Liver (tissue), 9 donors: ENCODE data around the gene TUBGCP2. TPM values are rescaled to one million over a fixed set of nuclear protein-coding genes. Genes with fewer than 3 reads are reported as not detected.

Experiments
- DNase-seq: peaks from one replicate; pipeline ENCODE4 v3.0.0-alpha.2; 2017; ENCODE audit warnings: low spot score
- H3K27ac ChIP-seq, 2 donors: one replicate each; pipeline ENCODE4 v1.7.0; 2013; ENCODE audit warnings: inconsistent platforms in 2 of 2, low read length in 2 of 2, control low read depth in 1 of 2, low read depth in 1 of 2, mild to moderate bottlenecking in 1 of 2
- H3K27me3 ChIP-seq, 4 donors: one replicate each; pipeline versions ENCODE4 v1.6.1 to v1.7.0; 2013; ENCODE audit warnings: low read length in 3 of 4, inconsistent platforms in 1 of 4, mild to moderate bottlenecking in 1 of 4, moderate library complexity in 1 of 4; ENCODE audit not compliant: control insufficient read depth in 4 of 4, insufficient read depth in 4 of 4
- H3K36me3 ChIP-seq, 4 donors: one replicate each; pipeline versions ENCODE4 v1.6.1 to v1.7.0; 2013; ENCODE audit warnings: low read length in 3 of 4, mild to moderate bottlenecking in 3 of 4, low read depth in 1 of 4, moderate library complexity in 1 of 4; ENCODE audit not compliant: control insufficient read depth in 4 of 4, insufficient read depth in 3 of 4
- H3K4me1 ChIP-seq, 4 donors: one replicate each; pipeline versions ENCODE4 v1.6.1 to v1.7.0; 2013; ENCODE audit warnings: low read length in 3 of 4, mild to moderate bottlenecking in 3 of 4, moderate library complexity in 1 of 4; ENCODE audit not compliant: control insufficient read depth in 4 of 4, insufficient read depth in 4 of 4
- H3K4me3 ChIP-seq, 3 donors: one replicate each; pipeline versions ENCODE4 v1.6.1 to v1.7.0; 2013; ENCODE audit warnings: low read length in 3 of 3, control low read depth in 1 of 3, low read depth in 1 of 3, mild to moderate bottlenecking in 1 of 3
- H3K9ac ChIP-seq, 2 donors: one replicate each; pipeline ENCODE4 v1.7.0; 2013; ENCODE audit warnings: low read length in 2 of 2, mild to moderate bottlenecking in 2 of 2, moderate library complexity in 2 of 2, control low read depth in 1 of 2, low read depth in 1 of 2
- H3K9me3 ChIP-seq, 4 donors: one replicate each; pipeline versions ENCODE4 v1.6.1 to v1.7.0; 2013; ENCODE audit warnings: low read length in 3 of 4; ENCODE audit not compliant: control insufficient read depth in 4 of 4
- FOXA1 ChIP-seq: IDR thresholded peaks from 2 replicates; pipeline ENCODE4 v1.6.1; 2016; ENCODE audit warnings: antibody characterized with exemption
- FOXA2 ChIP-seq: IDR thresholded peaks from 2 replicates; pipeline ENCODE4 v1.6.1; 2016; ENCODE audit warnings: antibody characterized with exemption
- GABPA ChIP-seq, 2 donors: IDR thresholded peaks in 1 of 2; conservative IDR thresholded peaks in 1 of 2; 2 replicates each; pipeline ENCODE4 v1.6.1; 2016; ENCODE audit warnings: antibody characterized with exemption in 2 of 2, mild to moderate bottlenecking in 1 of 2, moderate library complexity in 1 of 2
- HNF4A ChIP-seq, 2 donors: conservative IDR thresholded peaks; 2 replicates each; pipeline ENCODE4 v1.6.1; 2016; ENCODE audit warnings: antibody characterized with exemption in 2 of 2, mild to moderate bottlenecking in 2 of 2
- JUND ChIP-seq, 2 donors: IDR thresholded peaks; 2 replicates each; pipeline ENCODE4 v1.6.1; 2016; ENCODE audit warnings: antibody characterized with exemption in 2 of 2
- RAD21 ChIP-seq, 2 donors: IDR thresholded peaks; 2 replicates each; pipeline ENCODE4 v1.6.1; 2016; ENCODE audit warnings: antibody characterized with exemption in 2 of 2, mild to moderate bottlenecking in 2 of 2
- RXRA ChIP-seq, 2 donors: IDR thresholded peaks; 2 replicates each; pipeline ENCODE4 v1.6.1; 2017 to 2018; ENCODE audit warnings: antibody characterized with exemption in 2 of 2, mild to moderate bottlenecking in 1 of 2
- TAF1 ChIP-seq: conservative IDR thresholded peaks from 2 replicates; pipeline ENCODE4 v1.6.1; 2016; ENCODE audit warnings: antibody characterized with exemption, mild to moderate bottlenecking
- WGBS: extraction: QIAGEN DNeasy Blood & Tissue Kit; methylation state at CpG from one replicate; pipeline ENCODE4 v1.1.7; 2013; 5-methylcytosine and 5-hydroxymethylcytosine counted together
- polyA plus RNA-seq, 2 donors: library from polyadenylated mRNA; stranded (reverse) in 1 of 2; unstranded in 1 of 2; fragments of 200-250 nt in 1 of 2; fragments of >200 nt in 1 of 2; fragmentation: Nextera tagmentation in 1 of 2; extraction: Ambion mirVana in 1 of 2; gene quantifications; one replicate each; pipeline versions ENCODE4 v1.2.1 to v1.2.3, GENCODE V29; 2013 to 2015
- total RNA-seq, 2 donors: library from RNA; depleted of rRNA; stranded (reverse); fragments of >200 nt; gene quantifications; one replicate each; pipeline ENCODE4 v1.2.3, GENCODE V29; 2014
- TF ChIP-seq, protein P1 (sequence below): fragments of 150-350 bp; IDR thresholded peaks from 2 replicates; pipeline ENCODE4 v1.5.1; 2017; ENCODE audit warnings: improper control_type of control experiment, low read depth, low read length; ENCODE audit not compliant: missing input control
- TF ChIP-seq, protein P2 (sequence below): IDR thresholded peaks from 2 replicates; pipeline ENCODE4 v1.6.1; 2016; ENCODE audit warnings: antibody characterized with exemption, mild to moderate bottlenecking
- TF ChIP-seq, protein P3 (sequence below): IDR thresholded peaks from 2 replicates; pipeline ENCODE4 v1.6.1; 2016; ENCODE audit warnings: antibody characterized with exemption
- TF ChIP-seq, protein P4 (sequence below): IDR thresholded peaks from 2 replicates; pipeline ENCODE4 v1.6.1; 2016; ENCODE audit warnings: antibody characterized with exemption
- donor health status: healthy.
- donor health status: healthy.
- donor health status: healthy.
- donor health status: healthy.
- donor health status: healthy.

TUBGCP2 gene
- total and polyA plus RNA-seq, 4 donors = 18.8 to 32.4 (median 27.6) TPM

DNA sequence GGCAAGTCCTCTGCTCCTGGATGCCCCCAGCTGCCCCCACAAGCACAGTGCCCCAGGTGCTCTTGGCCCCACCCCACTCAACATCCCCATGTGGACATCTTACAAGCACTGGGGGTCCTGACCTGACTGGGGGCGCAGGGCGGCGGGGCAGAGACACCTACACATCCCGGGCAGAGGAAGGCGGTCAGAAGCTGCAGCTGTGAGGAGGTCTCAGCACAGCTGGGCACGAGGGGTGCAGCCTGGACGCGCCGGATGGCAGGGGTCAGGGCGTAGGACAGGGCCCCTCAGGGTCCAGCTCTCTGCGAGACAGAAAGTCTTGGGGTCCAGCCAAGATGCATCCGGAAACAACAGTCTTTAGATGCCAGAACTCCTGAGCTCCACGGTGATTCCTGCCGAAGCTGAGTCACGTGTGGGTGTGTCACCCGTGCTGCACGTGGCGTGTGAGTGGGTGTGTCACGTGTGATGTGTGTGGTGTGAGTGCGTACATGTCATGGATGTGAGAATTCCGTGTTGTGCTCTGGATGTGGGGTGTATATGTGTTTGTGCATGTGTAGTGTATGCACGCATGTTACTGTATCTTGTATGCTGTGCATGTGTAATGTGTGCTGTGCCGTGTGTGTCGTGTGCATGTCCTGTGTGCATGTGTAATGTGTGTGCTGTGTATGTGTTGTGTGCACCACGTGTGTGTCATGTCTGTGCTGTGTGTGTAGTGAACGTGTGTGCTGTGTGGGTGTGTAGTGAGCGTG lies 65.9 kb downstream of the TUBGCP2 start:
- H3K9ac ChIP-seq = no peak overlapping the region
- H3K4me3 ChIP-seq = no peak overlapping the region
- no peaks in the 10 kb centered on the region for H3K36me3 ChIP-seq
- peaks cover 0 to 11% (median 2%) of the 10 kb centered on the region in 4 donors for H3K27me3 ChIP-seq
- 78% methylated on average over 27 of the region's 27 CpGs for WGBS
- no peak for DNase-seq
- no peaks in the 10 kb centered on the region for H3K9me3 ChIP-seq
- H3K27ac ChIP-seq = no peak overlapping the region
- TF ChIP-seq RXRA (IDR thresholded peaks at IDR 0.05) = no peak
- no peak for TF ChIP-seq FOXA2
- no peak for TF ChIP-seq FOXA1
- TF ChIP-seq, protein P1, sequence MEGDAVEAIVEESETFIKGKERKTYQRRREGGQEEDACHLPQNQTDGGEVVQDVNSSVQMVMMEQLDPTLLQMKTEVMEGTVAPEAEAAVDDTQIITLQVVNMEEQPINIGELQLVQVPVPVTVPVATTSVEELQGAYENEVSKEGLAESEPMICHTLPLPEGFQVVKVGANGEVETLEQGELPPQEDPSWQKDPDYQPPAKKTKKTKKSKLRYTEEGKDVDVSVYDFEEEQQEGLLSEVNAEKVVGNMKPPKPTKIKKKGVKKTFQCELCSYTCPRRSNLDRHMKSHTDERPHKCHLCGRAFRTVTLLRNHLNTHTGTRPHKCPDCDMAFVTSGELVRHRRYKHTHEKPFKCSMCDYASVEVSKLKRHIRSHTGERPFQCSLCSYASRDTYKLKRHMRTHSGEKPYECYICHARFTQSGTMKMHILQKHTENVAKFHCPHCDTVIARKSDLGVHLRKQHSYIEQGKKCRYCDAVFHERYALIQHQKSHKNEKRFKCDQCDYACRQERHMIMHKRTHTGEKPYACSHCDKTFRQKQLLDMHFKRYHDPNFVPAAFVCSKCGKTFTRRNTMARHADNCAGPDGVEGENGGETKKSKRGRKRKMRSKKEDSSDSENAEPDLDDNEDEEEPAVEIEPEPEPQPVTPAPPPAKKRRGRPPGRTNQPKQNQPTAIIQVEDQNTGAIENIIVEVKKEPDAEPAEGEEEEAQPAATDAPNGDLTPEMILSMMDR = no peak
- no peak for TF ChIP-seq TAF1
- peaks cover 0 to under 1% (median 0%) of the 10 kb centered on the region in 4 donors for H3K4me1 ChIP-seq

DNA sequence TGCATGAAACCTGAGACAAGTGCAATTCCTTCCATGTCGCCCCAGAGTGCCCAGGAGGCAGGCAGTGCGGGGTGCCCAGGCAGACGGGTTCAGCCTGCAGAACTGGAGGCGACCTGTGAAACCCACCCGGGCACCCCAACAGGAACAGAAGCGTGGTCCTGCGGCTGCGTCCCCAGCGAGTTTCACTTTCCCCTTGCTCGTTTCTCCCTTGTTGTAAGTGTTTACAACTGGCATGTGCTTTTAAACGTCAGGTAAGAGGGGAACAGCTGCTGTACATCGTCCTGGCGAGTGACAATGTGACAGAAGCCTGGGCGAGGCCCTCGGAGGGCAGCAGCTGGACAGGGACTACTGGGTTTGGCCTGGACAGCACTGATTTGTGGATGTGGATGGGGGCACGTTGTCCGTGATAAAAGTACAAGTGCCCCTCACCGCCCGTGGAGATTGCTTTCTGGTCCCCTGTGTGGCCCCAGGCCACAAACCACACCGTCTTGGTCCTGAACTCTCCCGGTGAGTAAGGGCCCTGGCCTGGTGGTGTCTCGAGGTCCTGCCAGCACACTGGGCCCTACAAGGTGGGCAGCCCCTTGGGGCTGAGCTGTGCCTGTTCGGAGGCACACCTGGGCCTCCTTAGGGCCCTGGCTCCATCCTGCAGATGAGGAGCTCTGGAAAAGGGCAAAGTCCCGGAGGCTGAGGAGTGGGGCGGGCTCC lies 67.0 kb downstream of the TUBGCP2 start:
- Histone ChIP-seq H3K9me3 (no peaks in the 10 kb centered on the region), H3K4me3 (peak overlapping the region in 1 of 3 donors; percentile 10), H3K27ac (no peak overlapping the region), H3K4me1 (peaks cover 2 to 11% (median 7%) of the 10 kb centered on the region in 4 donors), H3K9ac (no peak overlapping the region), H3K27me3 (peaks cover 0 to 22% (median 2%) of the 10 kb centered on the region in 4 donors), H3K36me3 (no peaks in the 10 kb centered on the region)
- TF ChIP-seq, protein P2, sequence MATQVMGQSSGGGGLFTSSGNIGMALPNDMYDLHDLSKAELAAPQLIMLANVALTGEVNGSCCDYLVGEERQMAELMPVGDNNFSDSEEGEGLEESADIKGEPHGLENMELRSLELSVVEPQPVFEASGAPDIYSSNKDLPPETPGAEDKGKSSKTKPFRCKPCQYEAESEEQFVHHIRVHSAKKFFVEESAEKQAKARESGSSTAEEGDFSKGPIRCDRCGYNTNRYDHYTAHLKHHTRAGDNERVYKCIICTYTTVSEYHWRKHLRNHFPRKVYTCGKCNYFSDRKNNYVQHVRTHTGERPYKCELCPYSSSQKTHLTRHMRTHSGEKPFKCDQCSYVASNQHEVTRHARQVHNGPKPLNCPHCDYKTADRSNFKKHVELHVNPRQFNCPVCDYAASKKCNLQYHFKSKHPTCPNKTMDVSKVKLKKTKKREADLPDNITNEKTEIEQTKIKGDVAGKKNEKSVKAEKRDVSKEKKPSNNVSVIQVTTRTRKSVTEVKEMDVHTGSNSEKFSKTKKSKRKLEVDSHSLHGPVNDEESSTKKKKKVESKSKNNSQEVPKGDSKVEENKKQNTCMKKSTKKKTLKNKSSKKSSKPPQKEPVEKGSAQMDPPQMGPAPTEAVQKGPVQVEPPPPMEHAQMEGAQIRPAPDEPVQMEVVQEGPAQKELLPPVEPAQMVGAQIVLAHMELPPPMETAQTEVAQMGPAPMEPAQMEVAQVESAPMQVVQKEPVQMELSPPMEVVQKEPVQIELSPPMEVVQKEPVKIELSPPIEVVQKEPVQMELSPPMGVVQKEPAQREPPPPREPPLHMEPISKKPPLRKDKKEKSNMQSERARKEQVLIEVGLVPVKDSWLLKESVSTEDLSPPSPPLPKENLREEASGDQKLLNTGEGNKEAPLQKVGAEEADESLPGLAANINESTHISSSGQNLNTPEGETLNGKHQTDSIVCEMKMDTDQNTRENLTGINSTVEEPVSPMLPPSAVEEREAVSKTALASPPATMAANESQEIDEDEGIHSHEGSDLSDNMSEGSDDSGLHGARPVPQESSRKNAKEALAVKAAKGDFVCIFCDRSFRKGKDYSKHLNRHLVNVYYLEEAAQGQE = no peak
- no peak for TF ChIP-seq HNF4A (conservative IDR thresholded peaks at IDR 0.05)
- no peak for TF ChIP-seq JUND (IDR thresholded peaks at IDR 0.05)
- 65% methylated on average over 25 of the region's 25 CpGs for WGBS
- no peak for DNase-seq

DNA sequence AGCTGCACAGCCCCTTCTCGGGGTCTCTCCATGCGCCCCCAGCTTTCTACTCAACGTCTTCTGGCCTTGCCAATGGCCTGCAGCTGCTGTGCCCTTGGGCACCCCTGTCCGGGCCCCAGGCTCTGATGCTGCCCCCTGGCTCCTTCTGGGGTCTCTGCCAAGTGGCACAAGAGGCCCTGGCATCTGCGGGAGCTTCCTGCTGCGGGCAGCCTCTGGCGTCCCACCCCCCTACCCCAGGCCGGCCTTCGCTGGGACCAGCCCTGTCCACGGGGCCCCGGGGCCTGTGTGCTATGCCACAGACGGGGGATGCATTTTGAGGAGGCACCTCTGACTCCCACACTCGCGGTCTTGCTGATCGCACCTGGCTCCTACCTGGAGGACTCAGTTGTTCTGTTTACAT lies 68.7 kb downstream of the TUBGCP2 start:
- Histone ChIP-seq H3K4me3 (no peak overlapping the region), H3K27me3 (peaks cover 0 to 29% (median 2%) of the 10 kb centered on the region in 4 donors), H3K36me3 (no peaks in the 10 kb centered on the region), H3K9ac (no peak overlapping the region), H3K9me3 (no peaks in the 10 kb centered on the region), H3K27ac (no peak overlapping the region), H3K4me1 (peaks cover 4 to 17% (median 11%) of the 10 kb centered on the region in 4 donors)
- no peak for DNase-seq
- 78% methylated on average over 15 of the region's 15 CpGs for WGBS
- TF ChIP-seq RAD21 (IDR thresholded peaks at IDR 0.05) (no peak), FOXA2 (no peak), TAF1 (no peak), HNF4A (conservative IDR thresholded peaks at IDR 0.05) (no peak), FOXA1 (no peak), GABPA (IDR thresholded peaks at IDR 0.05 in 1 of 2, conservative IDR thresholded peaks at IDR 0.05 in 1 of 2) (no peak)
- TF ChIP-seq, protein P2 = no peak
- TF ChIP-seq, protein P3, sequence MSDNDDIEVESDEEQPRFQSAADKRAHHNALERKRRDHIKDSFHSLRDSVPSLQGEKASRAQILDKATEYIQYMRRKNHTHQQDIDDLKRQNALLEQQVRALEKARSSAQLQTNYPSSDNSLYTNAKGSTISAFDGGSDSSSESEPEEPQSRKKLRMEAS = no peak
- TF ChIP-seq, protein P1 = no peak
- TF ChIP-seq, protein P4, sequence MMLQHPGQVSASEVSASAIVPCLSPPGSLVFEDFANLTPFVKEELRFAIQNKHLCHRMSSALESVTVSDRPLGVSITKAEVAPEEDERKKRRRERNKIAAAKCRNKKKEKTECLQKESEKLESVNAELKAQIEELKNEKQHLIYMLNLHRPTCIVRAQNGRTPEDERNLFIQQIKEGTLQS = no peak
